ENCODE measurements around the gene SCAMP4.

GRCh38 chr19:1893791-1894190 lies 11.4 kb upstream of the SCAMP4 start:
- TF ChIP-seq GATA3 (IDR thresholded peaks at IDR 0.05; ENCODE audit: low read depth, low read length) (no peak), GATA2 (IDR thresholded peaks at IDR 0.05; ENCODE audit: low read depth, low read length) (no peak)

All from SH-SY5Y (cell line).